ENCODE measurements around the gene SAV1.
A peak's percentile ranks its signal among the peaks of the same experiment; 100 is the strongest.
"Not testable (repeated sequence)": the region's sequence is repeated elsewhere in the genome, so short reads cannot be mapped to it uniquely, and the experiment has no call there.

SAV1 gene
- total RNA-seq, result 10.6 to 20.0 reads per million in 2 donors

GRCh38 chr14:50667996-50668825, at the start of gene SAV1:
SAV1 (minus strand) TSS chr14:50668306; CDS start chr14:50667967, 339 bp downstream.
- peak; percentile 29 for DNase-seq

GRCh38 chr14:50717811-50718210, 49.7 kb upstream of the SAV1 start:
- no peak for DNase-seq

- DNase-seq, result no peak
Observed at GRCh38 chr14:50714450-50715073, 46.5 kb upstream of the SAV1 start.

- no peak for DNase-seq
Observed at GRCh38 chr14:50711043-50711442, 42.9 kb upstream of the SAV1 start.

GRCh38 chr14:50705026-50705593, 37.0 kb upstream of the SAV1 start:
- no peak for DNase-seq

DNA sequence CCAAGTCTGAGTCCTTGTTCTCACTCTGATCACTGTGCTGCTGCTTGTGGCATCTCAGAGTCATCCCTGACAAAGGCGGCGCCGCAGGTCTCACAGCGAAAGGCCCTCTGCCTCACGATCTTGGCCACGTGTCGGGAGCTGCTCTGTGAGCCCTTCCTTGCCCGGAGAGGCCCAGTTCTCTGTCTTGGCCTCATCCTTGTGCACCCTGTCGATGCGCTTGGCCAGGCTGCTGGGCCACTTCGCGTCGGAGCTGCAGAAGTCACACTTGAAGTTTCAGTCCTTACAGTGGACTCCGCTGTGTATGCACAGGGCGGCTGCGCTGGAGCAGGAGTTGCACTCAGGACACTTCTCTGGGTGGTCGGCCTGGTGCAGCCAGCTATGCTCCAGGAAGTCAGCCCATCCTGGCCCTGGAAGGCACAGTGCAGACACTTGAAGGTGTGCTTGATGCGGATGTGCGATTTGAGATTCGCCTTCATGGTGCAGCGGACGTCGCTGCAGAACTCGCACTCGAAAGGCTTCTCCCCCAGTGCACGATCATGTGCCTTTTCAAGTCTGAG, 36.4 kb upstream of the SAV1 start:
- no peak for DNase-seq

GRCh38 chr14:50697659-50698290, 29.7 kb upstream of the SAV1 start:
- no peak for DNase-seq

DNA sequence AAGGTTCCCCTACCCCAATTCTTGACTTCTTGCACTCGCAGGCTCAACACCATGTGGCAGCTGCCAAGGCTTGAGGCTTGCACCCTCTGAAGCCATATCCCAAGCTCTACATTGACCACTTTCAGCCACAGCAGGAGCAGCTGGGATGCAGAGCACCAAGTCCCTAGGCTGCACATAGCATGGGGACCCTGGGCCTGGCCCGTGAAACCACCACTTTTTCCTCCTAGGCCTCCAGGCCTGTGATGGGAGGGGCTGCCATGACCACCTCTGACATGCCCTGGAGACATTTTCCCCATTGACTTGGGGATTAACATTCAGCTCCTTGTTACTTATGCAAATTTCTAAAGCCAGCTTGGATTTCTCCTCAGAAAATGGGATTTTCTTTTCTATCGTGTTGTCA, 26.2 kb upstream of the SAV1 start:
- DNase-seq, result not testable (repeated sequence)

- DNase-seq, result no peak
Observed at GRCh38 chr14:50688875-50689274, 20.8 kb upstream of the SAV1 start.

- no peak for DNase-seq
Observed at GRCh38 chr14:50679674-50680073, 11.6 kb upstream of the SAV1 start.

DNA sequence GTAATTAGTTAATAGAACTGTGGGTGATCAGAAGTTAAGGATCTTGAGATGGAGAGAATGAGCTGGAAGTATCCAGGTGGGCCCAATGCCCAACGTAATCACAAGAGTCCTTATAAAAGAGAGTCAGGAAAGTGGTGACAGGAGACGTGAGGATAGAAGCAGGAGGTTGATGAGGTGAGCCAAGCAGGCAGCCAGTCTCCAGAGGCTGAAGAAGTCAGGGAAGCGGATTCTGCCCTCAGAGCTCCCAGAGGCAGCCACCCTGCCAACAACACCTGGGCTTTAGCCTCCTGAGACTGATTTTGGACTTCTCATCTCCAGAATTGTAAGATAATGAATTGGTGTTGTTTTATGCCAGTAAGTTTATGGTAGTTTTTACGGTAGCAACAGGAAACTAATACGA, 10.1 kb upstream of the SAV1 start:
- DNase-seq, result no peak

GRCh38 chr14:50677527-50678063, 9.5 kb upstream of the SAV1 start:
- DNase-seq, result no peak

- DNase-seq, result no peak
Observed at GRCh38 chr14:50676814-50677516, 8.9 kb upstream of the SAV1 start.

- no peak for DNase-seq
Observed at GRCh38 chr14:50675597-50675996, 7.5 kb upstream of the SAV1 start.

DNA sequence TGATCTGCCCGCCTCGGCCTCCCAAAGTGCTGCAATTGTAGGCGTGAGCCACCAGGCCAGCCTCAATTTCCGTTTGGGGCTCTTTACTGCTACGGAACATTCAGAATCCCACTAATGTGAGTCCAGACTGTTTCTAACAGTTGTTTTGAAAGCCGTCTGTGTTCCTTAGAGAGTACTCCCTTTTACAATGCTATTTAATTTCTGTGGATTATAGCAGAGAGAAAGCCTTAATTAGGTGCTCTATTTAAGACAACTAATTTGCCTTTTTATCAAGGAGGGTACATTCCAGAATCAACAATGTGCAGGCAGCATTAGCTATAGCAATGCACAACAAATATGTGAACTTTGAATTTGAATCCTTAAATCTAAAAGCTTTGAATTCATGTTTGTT, 2.8 kb upstream of the SAV1 start:
- DNase-seq, result no peak

DNA sequence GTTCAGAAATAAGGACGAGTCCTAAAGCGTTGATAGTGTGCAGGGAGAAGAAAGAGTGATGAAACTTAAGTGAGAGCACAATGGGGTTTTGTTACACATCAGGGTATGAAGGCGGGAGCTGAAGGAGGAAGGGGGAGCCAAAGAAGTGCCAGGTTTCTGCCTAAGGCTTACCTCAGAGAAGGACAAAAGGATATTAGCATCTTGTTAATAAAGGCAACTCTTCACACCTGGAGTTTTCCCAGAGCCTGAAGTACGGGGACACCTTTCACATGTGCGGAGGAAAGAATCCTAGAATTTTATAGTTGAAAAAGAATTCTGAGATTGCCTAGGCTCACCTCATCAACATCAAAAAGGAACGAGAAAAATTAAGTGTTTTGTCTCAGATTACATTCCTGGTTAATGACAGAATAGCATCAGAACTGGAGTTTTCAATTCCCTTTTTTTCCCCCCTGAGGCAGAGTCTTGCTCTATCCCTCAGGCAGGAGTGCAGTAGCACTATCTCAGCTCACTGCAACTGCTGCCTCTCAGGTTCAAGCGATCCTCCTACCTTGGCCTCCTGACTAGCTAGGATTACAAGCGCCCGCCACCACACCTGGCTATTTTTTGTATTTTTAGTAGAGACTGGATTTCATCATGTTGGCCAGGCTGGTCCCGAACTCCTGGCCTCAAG, 2.2 kb upstream of the SAV1 start:
- DNase-seq, result no peak

DNA sequence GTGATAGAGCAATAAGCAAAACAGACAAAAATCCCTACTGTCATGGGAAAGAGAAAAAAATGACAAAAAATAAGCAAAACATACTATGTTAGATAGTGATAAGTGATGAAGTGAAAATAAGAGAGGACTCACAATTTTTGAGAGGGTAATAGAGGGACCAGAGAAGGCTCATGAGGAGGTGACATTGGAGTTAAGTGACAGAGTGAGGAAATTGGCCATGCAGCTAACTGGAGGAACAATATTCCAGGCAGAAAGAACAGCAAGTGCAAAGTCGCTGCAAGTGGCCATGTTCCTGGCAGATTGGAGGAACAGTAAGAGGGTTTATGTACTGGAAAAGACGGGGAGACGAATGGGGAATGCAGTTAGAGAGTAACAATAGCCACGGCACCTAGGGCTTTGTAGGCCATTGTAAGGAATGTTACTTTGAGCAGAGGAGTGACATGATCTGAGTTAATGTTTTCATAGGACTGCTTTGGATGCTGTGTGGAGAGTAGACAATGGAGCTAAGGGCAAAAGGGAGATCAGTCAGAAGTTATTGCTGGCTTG, 1.4 kb upstream of the SAV1 start:
- DNase-seq, result no peak

- DNase-seq, result no peak
Observed at GRCh38 chr14:50668826-50669143, 679 bp upstream of the SAV1 start.

GRCh38 chr14:50667684-50667995, 466 bp downstream of the SAV1 start:
- peak; percentile 17 for DNase-seq

GRCh38 chr14:50666772-50667683, 1.1 kb downstream of the SAV1 start:
- DNase-seq, result no peak

DNA sequence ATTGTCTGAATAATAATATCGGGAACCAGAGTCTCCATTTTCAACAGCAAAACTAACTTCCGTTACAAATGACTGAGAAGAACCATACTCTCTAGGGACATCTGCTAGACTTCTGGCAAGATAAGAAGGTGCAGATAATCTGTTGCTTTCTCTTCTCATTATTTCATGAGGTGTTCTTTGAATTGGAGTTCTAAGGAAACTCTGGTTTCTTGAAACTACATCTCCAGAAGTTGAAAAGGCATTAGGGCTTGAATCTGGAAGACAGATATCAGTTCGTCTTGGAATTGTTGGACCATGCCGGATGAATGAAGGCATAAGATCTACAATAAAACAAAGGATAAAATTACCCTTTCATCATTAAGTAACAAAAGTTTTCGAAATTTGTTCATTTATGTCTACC, 2.8 kb downstream of the SAV1 start:
- not testable (repeated sequence) for DNase-seq
